ENCODE measurements around the gene ARFGEF3. TPM values are rescaled to one million over a fixed set of nuclear protein-coding genes. Genes with fewer than 3 reads are reported as not detected.

Gene ARFGEF3
- total RNA-seq, 1 donor from 2014 or later = 1.9 TPM

DNA sequence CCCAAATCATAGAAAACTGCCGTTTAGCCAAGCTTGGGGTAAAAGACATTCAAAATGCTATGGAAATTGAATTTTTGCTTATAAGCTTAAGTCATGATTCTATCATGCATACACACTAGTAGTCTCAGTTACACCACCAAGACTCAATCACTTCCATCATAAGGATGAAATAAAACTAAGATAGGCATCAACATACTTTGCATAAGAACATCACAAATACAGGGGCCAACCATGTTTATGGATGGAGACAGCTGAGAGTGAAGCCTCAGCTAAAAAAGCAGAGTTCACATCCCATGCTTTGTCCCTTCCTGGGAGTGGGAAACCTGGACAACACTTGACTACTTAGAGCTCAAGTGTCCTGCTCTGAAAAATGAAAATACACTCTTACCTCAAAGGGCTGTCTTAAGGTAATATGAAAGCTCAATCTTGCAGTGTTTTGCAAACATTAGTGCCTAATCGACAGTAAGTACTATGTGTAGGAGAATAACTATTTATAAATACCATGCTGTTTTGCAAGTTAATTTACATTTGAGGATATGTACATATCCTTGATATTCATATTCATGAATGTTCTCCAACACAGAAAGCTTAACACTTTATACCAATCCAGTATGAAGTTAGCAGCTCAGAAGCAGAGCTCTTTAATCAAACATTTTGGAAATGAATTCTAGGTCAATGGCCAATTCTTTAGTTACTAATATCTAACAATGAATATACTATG, 184.0 kb downstream of the ARFGEF3 start:
- Histone ChIP-seq H3K4me1 (ENCODE audit: insufficient read depth, low read length) (no peaks in the 10 kb centered on the region), H3K4me2 (ENCODE audit: low read length) (no peak overlapping the region), H4K20me1 (ENCODE audit: insufficient read depth, low read length) (no peaks in the 10 kb centered on the region), H3K27ac (ENCODE audit: low read depth, low read length) (no peak overlapping the region), H3K79me2 (ENCODE audit: insufficient read depth, low read length) (no peaks in the 10 kb centered on the region), H3K9ac (ENCODE audit: low read length) (no peak overlapping the region), H3K27me3 (ENCODE audit: insufficient read depth, low read length) (no peaks in the 10 kb centered on the region), H3K9me3 (ENCODE audit: insufficient read depth, low read depth, low read length) (no peaks in the 10 kb centered on the region), H2AFZ (ENCODE audit: low read depth, low read length) (no peak overlapping the region), H3K36me3 (ENCODE audit: insufficient read depth, low read length) (no peaks in the 10 kb centered on the region), H3K4me3 (ENCODE audit: insufficient read depth, low read depth, low read length) (no peak overlapping the region)
- H3K27me3 Mint-ChIP-seq (ENCODE audit: low read depth, unreplicated experiment) = no peaks in the 10 kb centered on the region
- TF ChIP-seq EZH2 (IDR thresholded peaks at IDR 0.05; ENCODE audit: insufficient read depth, low read length) = no peak
- TF ChIP-seq, protein P1, sequence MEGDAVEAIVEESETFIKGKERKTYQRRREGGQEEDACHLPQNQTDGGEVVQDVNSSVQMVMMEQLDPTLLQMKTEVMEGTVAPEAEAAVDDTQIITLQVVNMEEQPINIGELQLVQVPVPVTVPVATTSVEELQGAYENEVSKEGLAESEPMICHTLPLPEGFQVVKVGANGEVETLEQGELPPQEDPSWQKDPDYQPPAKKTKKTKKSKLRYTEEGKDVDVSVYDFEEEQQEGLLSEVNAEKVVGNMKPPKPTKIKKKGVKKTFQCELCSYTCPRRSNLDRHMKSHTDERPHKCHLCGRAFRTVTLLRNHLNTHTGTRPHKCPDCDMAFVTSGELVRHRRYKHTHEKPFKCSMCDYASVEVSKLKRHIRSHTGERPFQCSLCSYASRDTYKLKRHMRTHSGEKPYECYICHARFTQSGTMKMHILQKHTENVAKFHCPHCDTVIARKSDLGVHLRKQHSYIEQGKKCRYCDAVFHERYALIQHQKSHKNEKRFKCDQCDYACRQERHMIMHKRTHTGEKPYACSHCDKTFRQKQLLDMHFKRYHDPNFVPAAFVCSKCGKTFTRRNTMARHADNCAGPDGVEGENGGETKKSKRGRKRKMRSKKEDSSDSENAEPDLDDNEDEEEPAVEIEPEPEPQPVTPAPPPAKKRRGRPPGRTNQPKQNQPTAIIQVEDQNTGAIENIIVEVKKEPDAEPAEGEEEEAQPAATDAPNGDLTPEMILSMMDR (IDR thresholded peaks at IDR 0.05; ENCODE audit: insufficient read depth, low read depth, low read length) = no peak
- DNase-seq (ENCODE audit: low read depth) (no peak), FAIRE-seq (no peak)
- no peak overlapping the region for H3K27ac Mint-ChIP-seq (ENCODE audit: unreplicated experiment)
- H3K4me3 Mint-ChIP-seq (ENCODE audit: unreplicated experiment) = no peak overlapping the region
- no peaks in the 10 kb centered on the region for H3K9me3 Mint-ChIP-seq (ENCODE audit: unreplicated experiment)
- H3K4me1 Mint-ChIP-seq (ENCODE audit: low read depth, unreplicated experiment) = peaks cover 2% of the 10 kb centered on the region
- H3K36me3 Mint-ChIP-seq (ENCODE audit: low read depth, unreplicated experiment) = no peaks in the 10 kb centered on the region

- no peaks in the 10 kb centered on the region for H3K9me3 Mint-ChIP-seq (ENCODE audit: unreplicated experiment)
- Histone ChIP-seq H4K20me1 (ENCODE audit: insufficient read depth, low read length) (no peaks in the 10 kb centered on the region), H3K4me3 (ENCODE audit: insufficient read depth, low read depth, low read length) (no peak overlapping the region), H2AFZ (ENCODE audit: low read depth, low read length) (no peak overlapping the region), H3K9me3 (ENCODE audit: insufficient read depth, low read depth, low read length) (no peaks in the 10 kb centered on the region), H3K79me2 (ENCODE audit: insufficient read depth, low read length) (no peaks in the 10 kb centered on the region), H3K4me2 (ENCODE audit: low read length) (no peak overlapping the region), H3K9ac (ENCODE audit: low read length) (no peak overlapping the region), H3K4me1 (ENCODE audit: insufficient read depth, low read length) (no peaks in the 10 kb centered on the region), H3K27ac (ENCODE audit: low read depth, low read length) (no peak overlapping the region), H3K36me3 (ENCODE audit: insufficient read depth, low read length) (no peaks in the 10 kb centered on the region), H3K27me3 (ENCODE audit: insufficient read depth, low read length) (no peaks in the 10 kb centered on the region)
- TF ChIP-seq EZH2 (IDR thresholded peaks at IDR 0.05; ENCODE audit: insufficient read depth, low read length) = no peak
- TF ChIP-seq, protein P1 (IDR thresholded peaks at IDR 0.05; ENCODE audit: insufficient read depth, low read depth, low read length) = no peak
- H3K4me1 Mint-ChIP-seq (ENCODE audit: low read depth, unreplicated experiment) = peaks cover 2% of the 10 kb centered on the region
- peak overlapping the region; percentile 48 for H3K27ac Mint-ChIP-seq (ENCODE audit: unreplicated experiment)
- no peaks in the 10 kb centered on the region for H3K27me3 Mint-ChIP-seq (ENCODE audit: low read depth, unreplicated experiment)
- peak; percentile 60 for DNase-seq (ENCODE audit: low read depth)
- peak; percentile 91 for FAIRE-seq
- no peak overlapping the region for H3K4me3 Mint-ChIP-seq (ENCODE audit: unreplicated experiment)
- H3K36me3 Mint-ChIP-seq (ENCODE audit: low read depth, unreplicated experiment) = no peaks in the 10 kb centered on the region
Observed at GRCh38 chr6:138346302-138347195, 184.8 kb downstream of the ARFGEF3 start.

Data from astrocyte (in vitro differentiated cells and primary cell).